Muscle layer of colon (tissue), 2 donors: ENCODE data around the gene MBOAT1.

Experiments used
- H3K27ac ChIP-seq: one replicate; pipeline ENCODE4 v1.7.0; 2013; ENCODE audit warnings: low read depth, mild to moderate bottlenecking, low read length, moderate library complexity
- H3K27me3 ChIP-seq, 2 donors: one replicate each; pipeline ENCODE4 v1.7.0; 2013; ENCODE audit warnings: low read length in 2 of 2, mild to moderate bottlenecking in 2 of 2; ENCODE audit not compliant: insufficient read depth in 2 of 2, control insufficient read depth in 1 of 2
- H3K36me3 ChIP-seq: one replicate; pipeline ENCODE4 v1.7.0; 2013; ENCODE audit warnings: mild to moderate bottlenecking, low read length; ENCODE audit not compliant: insufficient read depth
- H3K4me1 ChIP-seq: one replicate; pipeline ENCODE4 v1.7.0; 2013; ENCODE audit warnings: mild to moderate bottlenecking, low read length; ENCODE audit not compliant: insufficient read depth
- H3K4me3 ChIP-seq, 2 donors: one replicate each; pipeline ENCODE4 v1.7.0; 2013; ENCODE audit warnings: low read length in 2 of 2, low read depth in 1 of 2, mild to moderate bottlenecking in 1 of 2, moderate library complexity in 1 of 2
- H3K9ac ChIP-seq: one replicate; pipeline ENCODE4 v1.7.0; 2013; ENCODE audit warnings: low read length
- H3K9me3 ChIP-seq: one replicate; pipeline ENCODE4 v1.7.0; 2013; ENCODE audit warnings: mild to moderate bottlenecking, low read length
- donor health status: abdominal sarcoma.
- donor health status: Adenocarcinoma of cecum.

MBOAT1 gene

GRCh38 chr6:20213271-20213798, 1.1 kb upstream of the MBOAT1 start:
- H3K9ac ChIP-seq = peak overlapping the region; percentile 72
- no peaks in the 10 kb centered on the region for H3K36me3 ChIP-seq
- H3K4me3 ChIP-seq = peak overlapping the region in 1 of 2 donors; percentile 65
- H3K4me1 ChIP-seq = peaks cover 27% of the 10 kb centered on the region
- no peaks in the 10 kb centered on the region for H3K9me3 ChIP-seq
- H3K27me3 ChIP-seq = no peaks in the 10 kb centered on the region
- peak overlapping the region; percentile 88 for H3K27ac ChIP-seq

GRCh38 chr6:20211941-20212391, 303 bp downstream of the MBOAT1 start:
- Histone ChIP-seq H3K4me1 (peaks cover 19% of the 10 kb centered on the region), H3K9me3 (no peaks in the 10 kb centered on the region), H3K27me3 (no peaks in the 10 kb centered on the region), H3K4me3 (peak overlapping the region; percentile 61 to 95), H3K36me3 (no peaks in the 10 kb centered on the region), H3K9ac (peak overlapping the region; percentile 72), H3K27ac (peak overlapping the region; percentile 88)

DNA sequence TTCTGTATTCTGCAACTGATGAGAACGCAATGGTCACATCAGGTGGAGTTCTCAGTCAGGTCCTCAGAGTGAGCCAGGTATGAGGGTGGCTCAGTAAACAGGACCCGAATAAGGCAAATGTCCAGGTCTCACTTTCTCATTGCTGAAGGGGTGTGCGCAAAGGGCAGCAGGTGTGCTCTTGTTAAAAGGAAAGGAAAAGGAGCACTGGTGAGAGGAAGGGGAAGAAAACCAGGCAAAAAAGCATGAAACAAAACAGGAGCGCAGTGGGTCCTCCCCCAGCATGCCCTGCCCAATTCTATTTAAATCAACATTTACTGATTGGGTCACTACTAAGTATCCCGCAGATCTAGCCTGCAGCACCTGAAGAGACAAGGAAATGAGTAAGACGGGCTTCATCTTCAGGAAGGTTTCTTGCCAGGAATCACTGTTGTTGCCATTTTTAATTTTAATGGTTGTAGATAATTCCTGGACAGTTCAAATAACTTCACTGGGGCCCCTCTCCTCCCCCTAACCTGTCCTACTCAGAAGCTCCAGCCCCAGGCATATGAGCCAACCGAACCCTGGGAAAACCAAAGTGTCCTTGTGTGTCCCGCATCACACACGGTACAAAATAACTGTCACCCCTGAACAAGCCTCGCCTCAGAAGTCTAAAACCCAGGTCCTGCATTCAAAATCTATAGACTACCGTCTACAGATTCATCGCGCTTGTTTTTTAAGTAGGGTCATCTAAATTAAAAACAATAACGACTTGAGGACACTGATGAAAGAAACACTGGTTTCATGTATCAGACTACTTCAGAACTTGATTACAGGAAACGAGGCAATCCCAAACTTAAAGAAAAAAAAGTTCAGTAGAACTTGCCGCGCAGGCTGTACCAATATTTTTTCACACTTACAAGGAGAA, 980 bp downstream of the MBOAT1 start:
- Histone ChIP-seq H3K27me3 (no peaks in the 10 kb centered on the region), H3K9ac (peak overlapping the region; percentile 72), H3K9me3 (no peaks in the 10 kb centered on the region), H3K4me1 (peaks cover 21% of the 10 kb centered on the region), H3K4me3 (peak overlapping the region; percentile 61 to 95), H3K27ac (peak overlapping the region; percentile 88), H3K36me3 (no peaks in the 10 kb centered on the region)

DNA sequence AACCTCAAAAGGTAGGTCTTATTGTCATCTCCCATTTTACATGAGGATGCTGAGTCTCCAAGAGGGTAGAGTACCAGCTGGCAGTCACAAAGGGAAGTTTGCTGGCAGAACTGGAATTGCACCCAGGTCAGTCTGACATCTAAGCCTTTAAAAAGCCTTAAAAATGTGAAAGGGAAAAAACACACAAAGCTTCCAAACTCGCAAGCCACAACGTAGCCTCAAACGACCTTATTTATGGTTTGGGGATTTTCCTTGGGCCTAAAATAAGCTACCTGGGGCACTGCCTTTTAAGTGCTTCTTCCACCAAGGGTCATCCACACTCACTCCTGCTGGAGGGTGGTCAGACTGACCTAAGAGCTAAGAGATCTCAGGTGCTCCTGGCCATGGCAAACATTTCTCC, 2.1 kb downstream of the MBOAT1 start:
- no peaks in the 10 kb centered on the region for H3K27me3 ChIP-seq
- H3K4me1 ChIP-seq = peaks cover 31% of the 10 kb centered on the region
- no peak overlapping the region for H3K4me3 ChIP-seq
- no peaks in the 10 kb centered on the region for H3K9me3 ChIP-seq
- no peak overlapping the region for H3K27ac ChIP-seq
- H3K36me3 ChIP-seq = no peaks in the 10 kb centered on the region
- no peak overlapping the region for H3K9ac ChIP-seq

DNA sequence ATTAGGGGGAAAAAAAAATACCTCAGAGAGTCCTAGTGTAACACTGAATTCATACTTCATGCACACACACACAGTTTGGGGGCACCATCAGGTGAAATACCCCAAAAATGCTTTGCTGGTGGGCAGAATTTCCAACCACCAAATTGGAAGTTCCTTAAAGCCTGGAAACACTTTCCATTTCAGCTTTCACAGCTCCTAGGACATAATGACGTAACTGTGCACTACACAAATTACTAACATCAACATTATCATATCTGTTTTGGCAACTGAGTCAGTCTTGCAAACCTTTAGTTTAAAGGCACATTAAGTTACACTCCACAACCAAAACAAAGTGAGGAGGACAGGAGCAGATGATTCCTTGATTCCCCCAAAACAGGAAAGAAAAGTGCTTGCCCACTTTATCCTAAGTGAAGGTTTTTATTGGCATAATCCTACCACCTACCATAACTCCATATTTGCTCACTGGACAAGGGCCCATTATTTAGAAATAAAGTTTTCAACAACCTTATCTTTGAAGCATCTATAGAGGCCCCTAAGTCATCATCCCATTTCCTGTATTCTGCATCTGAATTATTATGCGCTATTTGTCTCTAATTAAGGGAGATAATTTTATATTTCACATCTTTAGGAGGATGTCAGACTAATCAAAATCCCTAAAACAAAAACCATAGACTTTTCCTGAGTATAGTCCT, 3.4 kb downstream of the MBOAT1 start:
- H3K27me3 ChIP-seq = no peaks in the 10 kb centered on the region
- no peak overlapping the region for H3K4me3 ChIP-seq
- H3K4me1 ChIP-seq = peaks cover 40% of the 10 kb centered on the region
- H3K36me3 ChIP-seq = no peaks in the 10 kb centered on the region
- no peaks in the 10 kb centered on the region for H3K9me3 ChIP-seq
- no peak overlapping the region for H3K27ac ChIP-seq
- no peak overlapping the region for H3K9ac ChIP-seq

DNA sequence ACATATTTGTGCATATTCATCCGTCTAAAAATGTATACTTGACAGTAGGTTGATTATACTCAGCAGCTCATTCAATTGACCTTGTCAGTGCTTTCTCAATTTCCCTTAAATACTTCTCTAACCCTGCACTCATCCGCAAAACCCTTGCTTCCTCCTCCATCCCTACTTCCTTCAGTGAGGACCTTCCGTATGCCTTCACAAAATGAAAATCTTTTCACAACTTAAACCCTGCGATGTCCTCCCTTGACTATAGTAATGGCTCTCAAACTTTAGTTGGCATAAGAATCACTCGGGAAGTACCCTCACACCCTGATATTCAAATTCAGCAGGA, 5.2 kb downstream of the MBOAT1 start:
- Histone ChIP-seq H3K4me1 (peaks cover 46% of the 10 kb centered on the region), H3K9me3 (no peaks in the 10 kb centered on the region), H3K27ac (no peak overlapping the region), H3K9ac (no peak overlapping the region), H3K4me3 (no peak overlapping the region), H3K27me3 (no peaks in the 10 kb centered on the region), H3K36me3 (no peaks in the 10 kb centered on the region)

GRCh38 chr6:20205722-20206161, 6.5 kb downstream of the MBOAT1 start:
- Histone ChIP-seq H3K27ac (no peak overlapping the region), H3K4me1 (peaks cover 57% of the 10 kb centered on the region), H3K27me3 (no peaks in the 10 kb centered on the region)

GRCh38 chr6:20204512-20204894, 7.8 kb downstream of the MBOAT1 start:
- H3K36me3 ChIP-seq = no peaks in the 10 kb centered on the region

More at GRCh38 chr6:20205722-20206161, 6.5 kb downstream of the MBOAT1 start:
- H3K4me3 ChIP-seq = no peak overlapping the region
- no peak overlapping the region for H3K9ac ChIP-seq
- no peaks in the 10 kb centered on the region for H3K9me3 ChIP-seq
- no peaks in the 10 kb centered on the region for H3K36me3 ChIP-seq

DNA sequence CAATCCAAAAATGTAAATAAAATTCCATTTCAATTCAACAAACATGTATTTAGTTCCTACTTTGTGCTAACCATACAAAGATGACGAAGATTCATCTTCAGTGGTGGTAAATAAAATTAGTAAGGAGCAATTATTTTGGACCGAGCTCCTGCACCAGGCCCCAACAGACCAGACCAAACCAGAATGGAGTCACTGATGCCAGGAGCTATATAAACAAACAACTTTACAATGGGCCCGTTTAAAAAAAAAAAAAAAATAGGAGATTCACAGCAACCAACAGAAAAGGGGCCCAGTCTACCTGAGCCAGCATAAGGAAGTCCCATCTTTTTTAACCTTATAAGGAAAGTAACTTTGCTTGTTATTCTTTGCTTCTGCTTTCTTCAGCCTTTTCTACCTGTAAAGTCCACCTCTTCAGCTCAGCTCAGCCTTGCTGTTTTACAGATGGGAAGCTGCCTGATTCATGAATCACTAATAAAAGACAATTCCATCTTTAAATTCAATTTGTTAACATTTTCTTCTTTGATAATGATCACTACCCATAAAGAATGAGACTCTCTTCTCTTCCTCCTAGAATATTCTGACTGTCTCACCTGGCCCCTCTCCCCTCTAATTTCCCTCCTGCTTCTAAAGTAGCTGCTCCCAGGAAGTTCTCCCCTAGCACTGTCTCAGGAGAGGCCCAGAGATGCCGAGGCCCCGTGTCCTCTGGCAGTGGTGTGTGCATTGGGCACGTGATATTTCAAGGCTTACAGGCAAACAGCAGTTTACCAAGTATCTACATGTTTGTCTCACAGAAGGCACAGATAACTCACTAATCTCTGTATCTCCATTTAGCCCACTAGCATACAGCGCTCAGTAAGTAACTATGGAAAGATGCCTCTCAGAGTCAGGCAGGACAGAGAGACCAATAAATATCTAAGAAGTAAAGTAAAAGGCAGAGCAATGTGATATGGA, 8.4 kb downstream of the MBOAT1 start:
- no peaks in the 10 kb centered on the region for H3K9me3 ChIP-seq
- no peak overlapping the region for H3K4me3 ChIP-seq
- H3K36me3 ChIP-seq = no peaks in the 10 kb centered on the region
- no peak overlapping the region for H3K9ac ChIP-seq
- no peak overlapping the region for H3K27ac ChIP-seq
- H3K4me1 ChIP-seq = peaks cover 74% of the 10 kb centered on the region
- no peaks in the 10 kb centered on the region for H3K27me3 ChIP-seq

More at GRCh38 chr6:20204512-20204894, 7.8 kb downstream of the MBOAT1 start:
- Histone ChIP-seq H3K27me3 (no peaks in the 10 kb centered on the region), H3K9me3 (no peaks in the 10 kb centered on the region), H3K27ac (no peak overlapping the region), H3K9ac (no peak overlapping the region), H3K4me1 (peaks cover 69% of the 10 kb centered on the region), H3K4me3 (no peak overlapping the region)

- no peaks in the 10 kb centered on the region for H3K27me3 ChIP-seq
- no peaks in the 10 kb centered on the region for H3K9me3 ChIP-seq
- H3K9ac ChIP-seq = no peak overlapping the region
- no peak overlapping the region for H3K4me3 ChIP-seq
- H3K36me3 ChIP-seq = no peaks in the 10 kb centered on the region
- H3K4me1 ChIP-seq = peaks cover 74% of the 10 kb centered on the region
- H3K27ac ChIP-seq = no peak overlapping the region
These were observed 9.5 kb downstream of the MBOAT1 start for GRCh38 chr6:20202699-20203302.
